NCI-H345 treated with DMSO at 0.1 percent for 48 hours (cell line): ENCODE data around the gene OR1L6.

Source experiments
- DNase-seq: peaks from one replicate; lab custom pipeline; 2025; ENCODE audit not compliant: unreplicated experiment; lab: John Stamatoyannopoulos, UW

The OR1L6 gene

DNA sequence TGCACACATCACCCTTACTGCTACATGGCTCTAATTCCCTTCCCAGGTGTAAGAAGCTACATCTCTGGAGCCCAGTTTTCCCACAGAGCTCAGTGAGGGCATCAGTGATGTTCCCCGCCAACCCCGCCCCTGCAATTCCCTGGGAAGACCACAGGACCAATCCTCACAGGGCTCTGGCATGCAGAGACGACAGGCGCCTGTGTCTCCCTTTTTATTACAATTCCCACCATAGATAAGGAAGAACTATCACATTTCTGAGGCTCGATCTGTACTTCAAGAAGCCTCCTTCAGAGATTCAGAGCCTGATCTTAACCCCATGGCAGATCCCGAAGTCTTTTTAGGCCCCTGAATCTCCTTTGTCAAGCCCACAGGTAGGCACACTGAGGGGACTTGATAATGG lies at the start of gene OR1L6:
Gene OR1L6 (plus strand): TSS at position 301 of the 400 bp plus-strand sequence. CDS start 7,545 bp downstream, outside the sequence.
- DNase-seq: no peak

GRCh38 chr9:122695696-122696095 lies 46.4 kb upstream of the OR1L6 start:
- no peak for DNase-seq

GRCh38 chr9:122718038-122718437 lies 24.1 kb upstream of the OR1L6 start:
- DNase-seq: no peak

- no peak for DNase-seq
Observed at GRCh38 chr9:122719218-122719617, 22.9 kb upstream of the OR1L6 start.

DNA sequence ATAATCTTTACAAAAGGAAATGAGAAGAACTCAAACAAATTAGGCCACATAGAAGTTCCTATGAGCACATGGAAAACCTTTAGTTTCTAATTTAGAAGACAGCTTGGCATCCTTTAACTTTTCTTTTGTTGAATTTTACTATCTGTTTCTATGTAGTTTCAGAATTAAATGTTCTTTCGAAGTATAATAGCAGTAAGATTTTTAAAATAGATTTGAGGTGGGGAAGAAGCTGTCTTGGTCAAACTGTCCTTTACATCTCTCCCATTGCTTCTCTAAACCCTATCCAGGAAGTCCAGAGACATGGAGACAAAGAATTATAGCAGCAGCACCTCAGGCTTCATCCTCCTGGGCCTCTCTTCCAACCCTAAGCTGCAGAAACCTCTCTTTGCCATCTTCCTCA lies 18.4 kb upstream of the OR1L6 start, which contains the start of gene OR1L4:
Gene OR1L4 (plus strand): TSS at position 301 of the 400 bp plus-strand sequence. CDS start 0 bp downstream, at position 301.
- DNase-seq: no peak

DNA sequence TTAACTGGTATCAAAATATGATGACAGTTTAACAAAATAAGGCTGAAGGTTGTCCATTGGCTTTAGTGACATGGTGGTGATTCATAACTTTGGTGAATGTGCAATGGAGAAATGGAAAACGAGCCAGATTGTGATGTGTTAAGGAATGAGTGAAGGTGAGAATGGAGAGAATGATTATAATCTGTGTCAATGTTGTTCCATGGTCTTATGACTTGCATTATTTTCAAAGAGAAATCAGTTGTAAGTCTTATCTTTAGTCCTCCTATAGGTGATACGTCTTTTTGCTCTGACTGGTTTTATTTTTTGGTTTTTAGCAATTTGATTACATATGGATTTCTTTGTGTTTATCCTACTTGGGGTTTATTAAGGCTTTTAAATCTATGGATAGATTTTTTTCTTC lies 12.7 kb downstream of the OR1L6 start:
- DNase-seq: no peak

DNA sequence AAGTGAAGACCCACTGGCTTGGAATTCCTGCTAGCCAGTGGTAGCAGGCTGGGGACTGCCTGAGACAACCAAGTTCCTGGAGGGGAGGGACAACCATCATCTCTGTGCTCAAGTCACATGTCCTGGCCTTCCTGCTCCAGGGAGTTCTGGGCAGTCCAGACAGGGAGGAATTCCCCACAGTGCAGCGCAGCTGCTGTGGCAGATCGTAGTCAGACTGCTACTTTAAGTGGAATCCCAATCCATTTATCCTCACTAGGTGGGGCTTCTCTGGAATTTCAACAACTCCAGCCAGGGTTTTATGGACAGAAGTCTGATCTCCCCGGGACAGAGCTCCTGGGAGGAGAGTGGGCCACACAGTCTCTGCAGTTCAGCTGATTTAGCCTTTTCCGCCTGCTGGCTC lies 25.7 kb downstream of the OR1L6 start:
- no peak for DNase-seq

DNA sequence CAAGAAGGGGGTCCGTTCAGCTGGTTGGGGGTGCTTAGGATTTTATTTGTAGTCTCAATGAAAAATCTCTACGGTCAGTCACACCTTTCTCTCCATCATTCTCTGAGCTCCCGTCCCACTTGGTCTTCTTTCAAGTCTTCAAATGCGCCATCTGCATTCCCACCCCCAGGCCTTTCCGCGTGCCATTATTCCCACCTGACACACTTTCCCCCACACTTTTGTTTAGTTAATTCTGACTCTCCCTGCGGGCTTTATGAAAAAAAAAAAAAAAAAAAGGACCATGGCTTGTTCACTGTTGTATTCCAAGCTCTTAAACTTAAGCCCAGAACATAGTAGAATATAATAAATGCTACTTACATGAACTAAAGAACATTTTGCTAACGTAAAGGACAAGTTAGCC lies 34.9 kb downstream of the OR1L6 start:
- no peak for DNase-seq

- DNase-seq: no peak
Observed at GRCh38 chr9:122777935-122778627, 36.0 kb downstream of the OR1L6 start.

- DNase-seq: no peak
Observed at GRCh38 chr9:122779181-122779580, 37.1 kb downstream of the OR1L6 start.

- DNase-seq: no peak
Observed at GRCh38 chr9:122780026-122780425, 37.9 kb downstream of the OR1L6 start.

- DNase-seq: no peak
Observed at GRCh38 chr9:122781671-122782070, 39.6 kb downstream of the OR1L6 start.

- DNase-seq: no peak
Observed at GRCh38 chr9:122785269-122785668, 43.2 kb downstream of the OR1L6 start.

DNA sequence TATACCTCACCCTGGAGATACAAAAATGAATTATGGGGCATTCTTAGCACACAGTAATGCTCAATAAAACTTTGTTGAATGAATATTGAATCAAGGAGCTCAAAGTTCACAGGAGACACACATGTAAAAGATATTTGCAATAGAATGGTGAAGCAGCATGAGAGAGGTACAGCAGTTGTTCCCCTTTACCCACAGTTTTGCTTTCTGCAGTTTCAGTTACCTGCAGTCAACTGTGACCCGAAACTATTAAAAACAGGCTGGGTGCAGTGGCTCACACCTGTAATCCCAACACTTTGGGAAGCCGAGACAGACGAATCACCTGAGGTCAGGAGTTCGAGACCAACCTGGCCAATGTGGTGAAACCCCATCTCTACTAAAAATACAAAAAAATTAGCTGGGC lies 44.2 kb downstream of the OR1L6 start:
- no peak for DNase-seq

DNA sequence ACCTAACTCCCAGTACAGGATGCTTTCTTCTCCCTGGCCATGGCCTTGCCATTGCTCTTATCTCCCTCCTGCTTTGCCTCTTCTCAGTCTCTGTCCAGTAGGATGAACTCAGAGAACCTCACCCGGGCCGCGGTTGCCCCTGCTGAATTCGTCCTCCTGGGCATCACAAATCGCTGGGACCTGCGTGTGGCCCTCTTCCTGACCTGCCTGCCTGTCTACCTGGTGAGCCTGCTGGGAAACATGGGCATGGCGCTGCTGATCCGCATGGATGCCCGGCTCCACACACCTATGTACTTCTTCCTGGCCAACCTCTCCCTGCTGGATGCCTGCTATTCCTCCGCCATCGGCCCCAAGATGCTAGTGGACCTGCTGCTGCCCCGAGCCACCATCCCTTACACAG lies 46.7 kb downstream of the OR1L6 start, which contains the start of gene OR5C1:
Gene OR5C1 (plus strand): TSS at position 103 of the 400 bp plus-strand sequence. CDS start 0 bp downstream, at position 103.
- no peak for DNase-seq

DNA sequence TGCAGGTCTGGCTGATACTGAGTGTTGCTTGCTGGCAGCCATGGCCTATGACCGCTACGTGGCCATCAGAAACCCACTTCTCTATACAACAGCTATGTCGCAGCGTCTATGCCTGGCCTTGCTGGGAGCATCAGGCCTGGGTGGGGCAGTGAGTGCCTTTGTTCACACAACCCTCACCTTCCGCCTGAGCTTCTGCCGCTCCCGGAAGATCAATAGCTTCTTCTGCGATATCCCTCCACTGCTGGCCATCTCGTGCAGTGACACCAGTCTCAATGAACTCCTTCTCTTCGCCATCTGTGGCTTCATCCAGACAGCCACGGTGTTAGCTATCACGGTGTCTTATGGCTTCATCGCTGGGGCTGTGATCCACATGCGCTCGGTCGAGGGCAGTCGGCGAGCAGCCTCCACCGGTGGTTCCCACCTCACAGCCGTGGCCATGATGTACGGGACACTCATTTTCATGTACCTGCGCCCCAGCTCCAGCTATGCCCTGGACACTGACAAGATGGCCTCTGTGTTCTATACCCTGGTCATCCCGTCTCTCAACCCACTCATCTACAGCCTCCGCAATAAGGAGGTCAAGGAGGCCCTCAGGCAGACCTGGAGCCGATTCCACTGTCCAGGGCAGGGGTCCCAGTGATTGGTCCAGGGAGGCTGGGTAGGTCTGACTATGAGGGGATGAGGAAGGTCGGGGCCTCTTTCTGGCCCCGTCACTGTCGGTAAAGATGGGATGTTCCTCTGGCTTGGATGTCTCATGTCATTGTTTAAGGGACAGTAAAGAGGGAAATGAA lies 47.3 kb downstream of the OR1L6 start:
- no peak for DNase-seq

DNA sequence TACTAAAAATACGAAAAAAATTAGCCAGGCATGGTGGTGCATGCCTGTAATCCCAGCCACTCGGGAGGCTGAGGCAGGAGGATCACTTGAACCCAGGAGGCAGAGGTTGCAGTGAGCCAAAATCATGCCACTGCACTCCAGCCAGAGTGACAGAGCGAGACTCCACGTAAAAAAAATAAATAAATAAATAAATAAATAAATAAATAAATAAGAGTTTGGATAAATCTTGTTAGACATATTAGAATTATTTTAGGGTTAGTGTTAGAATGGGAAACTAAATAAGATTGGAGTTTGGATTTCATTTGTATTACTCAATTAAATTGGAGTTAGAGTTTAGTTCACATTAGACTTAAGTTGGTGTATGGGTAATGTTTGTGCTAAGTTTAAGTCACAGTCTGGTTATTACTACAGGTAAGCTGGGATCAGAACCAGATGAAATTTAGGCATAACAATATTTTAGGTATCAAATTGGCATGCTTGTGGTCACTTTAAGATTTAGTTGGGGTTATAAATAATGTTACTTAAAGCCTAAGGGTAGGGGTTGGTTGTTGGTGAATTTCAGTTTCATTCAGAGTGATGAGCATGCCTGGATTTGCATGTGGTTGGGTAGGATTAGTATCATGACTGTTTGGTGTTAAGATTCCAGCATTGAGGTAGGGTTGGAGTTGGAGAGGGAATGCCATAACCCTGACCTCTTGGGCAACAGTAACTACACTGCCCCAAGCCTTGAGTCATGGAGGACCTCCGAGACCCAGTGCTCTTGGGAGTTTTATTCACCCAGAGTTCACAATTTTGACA lies 50.0 kb downstream of the OR1L6 start:
- no peak for DNase-seq

- no peak for DNase-seq
Observed at GRCh38 chr9:122797316-122798063, 55.4 kb downstream of the OR1L6 start.
